HUDEP-2 (cell line): ENCODE data around the gene SMLR1.
A peak's percentile ranks its signal among the peaks of the same experiment; 100 is the strongest.
"Not testable (repeated sequence)": the region's sequence is repeated elsewhere in the genome, so short reads cannot be mapped to it uniquely, and the experiment has no call there.

Experiments used
- DNase-seq, 76 experiments: peaks; one replicate each; lab custom pipeline; 2025; ENCODE audit not compliant: unreplicated experiment in 76 of 76; lab: John Stamatoyannopoulos, UW

The SMLR1 gene

GRCh38 chr6:130827247-130828149 is at the start of gene SMLR1:
SMLR1 (plus strand) TSS chr6:130827406; CDS start chr6:130827414, 8 bp downstream.
- DNase-seq = no peak

GRCh38 chr6:130778946-130779657 is 48.1 kb upstream of the SMLR1 start:
- DNase-seq = no peak

DNA sequence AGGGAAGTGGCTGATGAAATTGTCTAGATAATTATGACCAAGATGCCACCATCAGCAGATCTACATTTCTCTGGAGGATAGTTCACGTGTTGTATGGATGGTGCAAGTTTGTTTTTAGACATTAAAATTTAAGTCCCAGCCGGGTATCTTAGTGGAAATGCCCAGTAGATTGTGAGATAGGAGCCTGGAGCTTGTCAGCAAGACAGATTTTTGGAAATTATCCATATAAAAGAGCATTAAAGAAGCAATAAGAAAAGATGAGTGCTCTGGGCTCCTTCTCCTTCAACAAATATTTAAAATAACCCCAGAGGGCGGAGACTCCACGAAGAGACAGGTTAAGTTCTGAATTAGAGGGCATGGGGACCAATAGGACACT is 47.6 kb upstream of the SMLR1 start:
- no peak for DNase-seq

- no peak for DNase-seq
Observed at GRCh38 chr6:130780122-130780521, 47.1 kb upstream of the SMLR1 start.

- no peak for DNase-seq
Observed at GRCh38 chr6:130781557-130781956, 45.6 kb upstream of the SMLR1 start.

DNA sequence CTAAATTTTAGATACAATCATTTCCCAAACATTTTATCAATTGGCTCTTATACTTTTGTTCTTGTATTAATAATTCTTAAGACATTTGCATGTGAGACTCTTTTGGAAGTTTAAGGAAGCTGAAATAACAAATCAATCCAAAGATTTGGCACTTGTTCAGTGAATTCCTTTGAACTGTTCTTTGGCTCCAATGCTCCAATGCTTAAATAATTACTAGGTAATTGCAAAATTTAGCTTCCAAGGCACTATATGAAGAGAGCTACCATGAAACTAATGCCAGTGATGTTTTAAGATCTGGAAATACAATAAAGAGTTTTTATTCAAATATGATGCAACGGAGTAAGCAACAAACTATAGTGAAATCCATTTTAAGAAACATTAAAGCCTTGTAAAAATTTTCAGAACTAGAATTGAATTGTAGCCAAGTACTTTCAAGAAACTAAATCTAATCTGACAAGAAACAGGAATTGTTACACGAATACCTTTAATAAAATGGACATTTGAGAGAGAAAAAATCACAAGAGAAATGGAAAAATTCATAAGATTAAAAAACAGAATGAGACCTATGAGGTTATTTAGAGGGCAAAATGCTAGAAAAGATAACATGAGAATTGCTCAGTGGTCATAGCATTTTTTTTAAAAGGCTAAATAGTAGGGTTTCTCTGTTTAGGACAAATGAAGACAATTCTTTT is 43.6 kb upstream of the SMLR1 start:
- no peak for DNase-seq

DNA sequence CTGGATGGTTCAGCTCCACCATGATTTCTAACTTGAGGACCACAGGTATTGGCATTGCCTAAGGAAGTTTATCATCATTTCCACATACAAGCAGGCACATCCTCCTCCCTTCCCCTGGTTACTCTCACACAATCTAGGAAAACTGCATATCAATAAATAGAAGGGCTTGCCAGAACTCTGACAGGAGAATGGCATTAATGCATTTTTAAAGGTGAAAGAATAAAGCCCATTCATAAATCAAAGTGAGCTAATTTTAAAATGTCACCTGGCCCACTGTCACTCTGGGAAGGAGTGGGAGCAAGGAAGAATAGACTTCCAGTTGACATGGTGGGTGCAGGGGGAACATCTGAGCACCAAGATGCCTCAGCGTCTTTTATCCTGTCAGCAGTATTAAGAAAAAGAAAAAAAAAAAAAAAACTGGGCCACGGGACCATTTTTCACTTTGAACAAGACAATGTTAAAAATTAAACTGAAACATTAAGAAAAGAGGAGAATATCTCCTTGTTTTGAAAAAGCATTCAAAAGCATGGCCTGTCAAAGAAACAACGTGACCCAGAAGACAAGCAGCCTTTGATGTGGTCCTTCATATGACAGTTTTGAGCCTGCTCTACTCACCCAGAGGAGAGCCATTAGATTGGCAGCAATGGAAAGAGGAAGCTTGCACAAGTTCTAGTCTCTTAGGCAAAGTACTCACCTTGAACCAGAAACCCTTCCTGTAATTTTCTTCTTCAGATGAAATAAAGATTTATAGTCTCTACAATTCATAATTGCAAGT is 39.3 kb upstream of the SMLR1 start:
- DNase-seq = no peak

DNA sequence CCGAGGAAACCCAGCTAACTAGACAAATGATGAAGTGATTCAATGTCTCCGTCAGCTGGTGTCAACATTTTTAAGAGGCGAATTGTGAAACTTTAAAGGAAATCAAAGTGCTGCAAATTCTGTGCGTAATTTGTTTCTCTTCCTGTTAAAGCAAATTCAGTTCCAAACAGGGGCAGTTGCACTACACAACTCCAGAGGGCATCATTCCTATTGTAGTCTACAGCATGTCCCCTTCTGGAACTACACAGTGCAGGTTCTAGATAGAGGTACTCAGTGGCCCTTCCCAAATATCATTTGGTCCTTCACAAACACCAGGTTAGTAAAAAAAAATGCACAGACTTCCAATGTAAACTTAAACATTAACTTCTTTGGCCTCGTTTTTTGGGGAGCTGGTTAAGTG is 38.3 kb upstream of the SMLR1 start:
- no peak for DNase-seq

GRCh38 chr6:130794010-130794697 is 33.1 kb upstream of the SMLR1 start:
- peak in 3 of 76 experiments; percentile 7 to 45 (median 10) for DNase-seq

DNA sequence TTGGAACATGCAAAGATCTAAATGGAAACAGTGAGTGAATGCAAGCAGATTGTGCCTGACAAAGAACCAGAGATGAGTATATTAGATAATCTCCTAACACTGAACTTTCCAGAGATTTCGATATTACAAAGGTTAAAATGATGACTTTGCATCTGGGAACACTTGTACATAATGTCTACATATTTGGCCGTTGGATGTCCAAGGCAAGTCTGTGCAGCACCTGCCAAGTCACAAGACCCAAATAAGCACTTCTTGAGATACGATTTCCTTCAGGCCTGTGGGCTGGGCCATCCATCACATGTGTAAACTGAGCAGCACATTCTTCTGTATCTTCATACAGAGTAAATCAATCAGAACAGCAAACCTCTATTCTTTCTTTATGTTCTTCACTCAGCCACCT is 32.5 kb upstream of the SMLR1 start:
- DNase-seq = no peak

- no peak for DNase-seq
Observed at GRCh38 chr6:130796313-130796905, 30.8 kb upstream of the SMLR1 start.

DNA sequence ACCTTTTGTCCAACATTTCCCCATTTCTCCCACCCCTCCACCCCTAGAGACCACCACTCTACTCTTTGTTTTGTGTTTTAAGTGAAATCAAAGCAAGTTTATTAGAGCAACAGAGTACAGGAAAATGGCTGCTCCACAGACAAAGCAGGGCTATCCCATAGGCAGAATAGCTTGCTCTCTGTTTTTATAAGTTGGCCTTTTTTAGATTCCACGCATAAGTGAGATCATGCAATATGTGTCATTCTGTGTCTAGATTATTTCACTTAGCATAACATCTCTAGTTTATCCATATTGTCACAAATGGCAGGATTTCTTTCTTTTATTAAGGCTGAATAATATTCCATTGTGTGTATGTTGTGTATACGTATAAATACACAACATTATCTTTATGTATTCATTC is 30.1 kb upstream of the SMLR1 start:
- no peak for DNase-seq

GRCh38 chr6:130801368-130801767 is 25.8 kb upstream of the SMLR1 start:
- DNase-seq = not testable (repeated sequence)

DNA sequence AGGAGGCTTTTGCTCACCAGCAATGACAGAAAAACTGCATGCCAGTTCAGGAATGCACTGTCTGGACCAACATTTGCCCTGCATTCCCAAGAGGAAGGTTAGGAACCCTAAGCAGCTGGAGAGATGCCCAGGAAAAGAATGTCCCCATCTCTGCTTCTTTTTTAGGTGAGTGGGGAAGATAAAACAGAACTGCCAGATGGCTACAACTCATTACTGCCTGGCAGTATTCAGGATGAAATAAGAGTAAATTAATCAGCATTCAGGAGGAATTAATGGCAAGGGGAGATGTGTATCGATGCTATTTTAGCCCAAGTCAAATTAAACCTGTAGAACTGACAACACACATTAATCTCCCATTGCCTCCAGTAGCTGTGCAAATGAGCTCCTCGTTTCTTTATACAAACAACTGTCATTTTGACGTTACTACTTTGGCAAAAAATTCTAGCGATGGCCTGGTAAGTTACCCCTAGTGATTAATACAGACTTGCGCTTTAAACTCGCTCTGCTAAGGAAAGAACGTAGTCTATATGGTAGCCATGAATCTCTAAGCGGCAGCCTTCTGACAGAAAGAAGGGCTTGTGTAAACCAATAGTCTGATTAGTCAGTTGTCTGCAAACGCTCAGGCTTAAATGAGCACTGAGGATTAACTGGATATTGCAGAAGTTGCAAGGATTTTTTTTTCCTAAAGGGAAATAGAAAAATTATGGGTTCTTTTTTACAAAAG is 16.7 kb upstream of the SMLR1 start:
- no peak for DNase-seq

GRCh38 chr6:130811932-130812331 is 15.3 kb upstream of the SMLR1 start:
- DNase-seq = no peak

- DNase-seq = no peak
Observed at GRCh38 chr6:130814506-130814905, 12.7 kb upstream of the SMLR1 start.

GRCh38 chr6:130815200-130816071 is 11.8 kb upstream of the SMLR1 start:
- no peak for DNase-seq

DNA sequence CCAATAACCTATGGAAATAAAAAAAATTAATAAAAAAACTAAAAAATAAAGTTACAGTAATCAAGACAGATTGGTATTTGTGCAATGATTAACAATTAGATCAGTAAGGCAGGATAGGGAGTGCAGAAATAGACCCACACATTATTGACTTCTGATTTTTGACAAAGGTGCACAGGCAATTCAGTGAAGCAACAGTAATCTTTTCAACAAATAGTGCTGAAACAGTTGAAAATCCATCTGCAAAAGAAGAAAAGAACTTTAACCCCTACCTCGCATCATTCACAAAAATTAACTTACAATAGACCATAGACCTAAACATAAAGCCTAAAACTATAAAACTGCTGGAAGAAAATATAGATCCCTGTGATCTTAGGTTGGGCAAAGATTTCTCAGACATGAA is 4.5 kb upstream of the SMLR1 start:
- DNase-seq = no peak
